Esophagus (tissue), 2 donors: Measurements from ENCODE around the gene SLC11A1. TPM values are rescaled to one million over a fixed set of nuclear protein-coding genes. Genes with fewer than 3 reads are reported as not detected.

Experiments used
- H3K27ac ChIP-seq, 2 donors: one replicate each; pipeline ENCODE4 v1.5.1; 2013; ENCODE audit warnings: low read depth in 2 of 2, mild to moderate bottlenecking in 2 of 2, inconsistent platforms in 1 of 2, low read length in 1 of 2, moderate library complexity in 1 of 2
- H3K27me3 ChIP-seq, 2 donors: one replicate each; pipeline ENCODE4 v1.6.1; 2013; ENCODE audit warnings: low read length in 2 of 2, control low read depth in 1 of 2, mild to moderate bottlenecking in 1 of 2; ENCODE audit not compliant: insufficient read depth in 2 of 2, control insufficient read depth in 1 of 2
- H3K36me3 ChIP-seq, 2 donors: one replicate each; pipeline ENCODE4 v1.6.1; 2013; ENCODE audit warnings: low read length in 1 of 2; ENCODE audit not compliant: control insufficient read depth in 2 of 2, insufficient read depth in 2 of 2
- H3K4me1 ChIP-seq, 2 donors: one replicate each; pipeline ENCODE4 v1.6.1; 2013; ENCODE audit warnings: low read length in 1 of 2; ENCODE audit not compliant: control insufficient read depth in 2 of 2, insufficient read depth in 2 of 2
- H3K4me3 ChIP-seq, 2 donors: one replicate each; pipeline ENCODE4 v1.5.1; 2013; ENCODE audit warnings: low read length in 2 of 2, mild to moderate bottlenecking in 2 of 2, low read depth in 1 of 2, moderate library complexity in 1 of 2
- H3K9me3 ChIP-seq, 2 donors: one replicate each; pipeline ENCODE4 v1.6.1; 2013; ENCODE audit warnings: mild to moderate bottlenecking in 2 of 2, low read depth in 1 of 2, low read length in 1 of 2, moderate library complexity in 1 of 2; ENCODE audit not compliant: control insufficient read depth in 2 of 2, insufficient read depth in 1 of 2
- WGBS, 2 donors: extraction: QIAGEN DNeasy Blood & Tissue Kit; methylation state at CpG; one replicate each; pipeline ENCODE4 v1.1.7; 2013; 5-methylcytosine and 5-hydroxymethylcytosine counted together
- polyA plus RNA-seq, 2 donors: library from polyadenylated mRNA; stranded (reverse); fragments of 200-250 nt; gene quantifications; one replicate each; pipeline ENCODE4 v1.2.3, GENCODE V29; 2013
- donor health status: healthy with polysubstance abuse.
- donor health status: Bipolar disorder and iron deficiency.

Gene SLC11A1
- polyA plus RNA-seq, 2 donors: 1.1 to 1.5 TPM

DNA sequence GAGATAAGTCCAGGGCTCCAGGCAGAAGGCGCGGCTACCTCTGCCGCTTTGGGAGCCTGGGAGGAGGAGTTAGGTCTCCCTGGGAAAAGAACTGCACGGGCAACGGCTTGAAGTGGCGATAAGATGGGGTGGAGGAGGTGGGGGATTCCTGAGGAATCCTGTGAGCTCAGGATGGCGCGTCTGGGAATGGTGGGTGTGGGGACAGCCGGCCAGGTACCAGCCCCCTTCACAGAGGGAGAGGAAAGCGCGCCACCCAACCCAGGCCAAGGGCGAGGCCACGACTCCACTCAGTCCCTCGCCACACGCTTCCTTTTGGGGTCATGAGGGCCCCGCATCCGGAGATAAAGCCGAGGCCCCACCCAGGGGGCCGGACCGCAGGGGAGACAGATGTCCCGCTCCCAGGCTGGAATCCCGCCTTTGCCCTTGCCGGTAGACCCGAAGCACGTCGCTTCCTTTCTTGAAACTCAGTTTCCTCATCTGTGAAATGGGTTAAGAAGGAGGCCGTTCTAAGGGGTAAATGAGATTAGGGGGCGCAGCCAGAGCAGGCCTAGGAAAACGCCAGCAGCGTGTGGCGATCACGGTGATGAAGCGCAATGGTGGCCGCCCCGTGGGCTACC is 15.9 kb downstream of the SLC11A1 start:
- no peaks in the 10 kb centered on the region for H3K9me3 ChIP-seq
- peak overlapping the region; percentile 57 to 88 for H3K4me3 ChIP-seq
- no peaks in the 10 kb centered on the region for H3K27me3 ChIP-seq
- peak overlapping the region; percentile 99 to 100 for H3K27ac ChIP-seq
- H3K4me1 ChIP-seq: peaks cover 0 to 25% of the 10 kb centered on the region in 2 donors
- 0 to 1% methylated on average over 32 to 35 of the region's 35 CpGs for WGBS, 2 donors
- H3K36me3 ChIP-seq: peaks cover 3 to 20% of the 10 kb centered on the region in 2 donors

DNA sequence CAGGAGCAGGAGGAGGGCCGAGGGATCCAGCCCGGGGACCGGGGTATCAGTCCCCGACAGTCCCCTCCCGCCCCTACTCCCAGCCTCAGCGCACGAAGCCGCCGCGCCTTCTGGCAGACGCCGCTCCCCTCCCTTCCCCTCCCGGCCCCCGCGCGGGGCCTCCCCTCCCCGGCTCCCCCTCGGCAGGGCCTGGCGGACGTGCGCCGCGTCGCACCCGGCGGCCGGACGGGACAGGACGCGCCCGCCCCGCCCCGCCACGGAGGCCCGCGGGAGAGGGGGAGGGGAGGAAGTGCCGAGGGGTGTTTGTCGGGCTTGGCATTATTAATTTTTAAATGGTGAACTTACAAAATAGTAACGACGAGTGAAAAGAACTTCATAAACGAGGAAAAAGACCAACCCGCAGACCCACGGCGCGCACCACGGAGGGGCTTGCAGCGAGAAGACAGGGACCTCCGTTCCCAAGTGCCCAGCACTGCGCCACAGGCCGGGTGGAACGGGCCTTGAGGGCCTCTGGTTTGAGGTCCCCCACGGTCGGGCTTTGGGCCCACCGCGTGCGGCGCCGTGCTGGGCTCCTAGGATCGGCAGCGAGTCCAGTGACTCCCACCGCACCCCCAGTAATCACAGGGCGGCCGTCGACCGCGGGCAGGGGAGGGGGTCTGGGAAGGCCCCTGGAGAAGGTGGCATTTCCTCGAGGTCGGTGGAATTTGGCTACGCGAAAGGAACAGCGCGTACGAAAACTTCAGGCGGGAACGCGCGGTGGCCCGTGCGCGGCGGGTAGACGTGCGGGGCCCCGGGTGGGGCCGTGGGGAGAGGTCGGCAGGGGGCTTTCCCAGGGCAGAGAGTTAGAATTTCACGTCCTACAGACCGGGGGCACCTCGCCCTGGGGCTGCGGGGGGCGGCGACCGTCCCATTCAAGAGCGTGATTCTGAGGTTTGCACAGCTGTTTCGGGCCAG is 16.6 kb downstream of the SLC11A1 start:
- H3K27ac ChIP-seq: peak overlapping the region; percentile 99 to 100
- H3K27me3 ChIP-seq: no peaks in the 10 kb centered on the region
- peaks cover 0 to 28% of the 10 kb centered on the region in 2 donors for H3K4me1 ChIP-seq
- peak overlapping the region; percentile 57 to 88 for H3K4me3 ChIP-seq
- peaks cover 5 to 25% of the 10 kb centered on the region in 2 donors for H3K36me3 ChIP-seq
- WGBS, 2 donors: 1% methylated on average over 72 to 95 of the region's 95 CpGs
- H3K9me3 ChIP-seq: no peaks in the 10 kb centered on the region

DNA sequence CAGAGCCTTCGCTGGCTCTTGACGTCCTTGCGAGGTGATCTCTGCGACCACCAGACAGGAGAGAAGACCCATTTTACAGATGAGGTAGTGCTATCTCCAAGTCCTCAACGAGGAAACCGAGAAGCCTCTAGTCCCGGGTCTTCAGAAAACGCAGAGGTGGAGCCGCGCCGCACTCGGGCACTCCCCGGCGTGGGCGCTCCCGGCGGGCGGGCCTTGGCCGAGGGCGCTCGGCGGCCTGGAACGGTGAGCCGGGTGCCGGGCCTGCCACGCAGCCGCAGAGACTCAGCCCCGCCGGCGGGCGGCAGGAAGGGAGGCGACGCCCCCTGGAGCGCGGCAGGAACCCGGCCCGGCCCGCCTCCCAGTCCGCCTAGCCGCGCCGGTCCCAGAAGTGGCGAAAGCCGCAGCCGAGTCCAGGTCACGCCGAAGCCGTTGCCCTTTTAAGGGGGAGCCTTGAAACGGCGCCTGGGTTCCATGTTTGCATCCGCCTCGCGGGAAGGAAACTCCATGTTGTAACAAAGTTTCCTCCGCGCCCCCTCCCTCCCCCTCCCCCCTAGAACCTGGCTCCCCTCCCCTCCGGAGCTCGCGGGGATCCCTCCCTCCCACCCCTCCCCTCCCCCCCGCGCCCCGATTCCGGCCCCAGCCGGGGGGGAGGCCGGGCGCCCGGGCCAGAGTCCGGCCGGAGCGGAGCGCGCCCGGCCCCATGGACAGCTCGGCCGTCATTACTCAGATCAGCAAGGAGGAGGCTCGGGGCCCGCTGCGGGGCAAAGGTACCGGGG is 17.5 kb downstream of the SLC11A1 start, which contains the start of gene CTDSP1:
Gene CTDSP1 (plus strand): TSS at position 478 of the 776 bp plus-strand sequence. CDS start 223 bp downstream, at position 701.
- H3K4me3 ChIP-seq: peak within 1 kb of the TSS; percentile 83 to 88
- peaks cover 0 to 23% of the 10 kb centered on the region in 2 donors for H3K4me1 ChIP-seq
- WGBS, 2 donors: 0% methylated on average over 55 to 76 of the region's 78 CpGs
- H3K27me3 ChIP-seq: no peaks in the 10 kb centered on the region
- no peaks in the 10 kb centered on the region for H3K9me3 ChIP-seq
- H3K36me3 ChIP-seq: peaks cover 9 to 31% of the 10 kb centered on the region in 2 donors
- peak within 1 kb of the TSS; percentile 99 to 100 for H3K27ac ChIP-seq

DNA sequence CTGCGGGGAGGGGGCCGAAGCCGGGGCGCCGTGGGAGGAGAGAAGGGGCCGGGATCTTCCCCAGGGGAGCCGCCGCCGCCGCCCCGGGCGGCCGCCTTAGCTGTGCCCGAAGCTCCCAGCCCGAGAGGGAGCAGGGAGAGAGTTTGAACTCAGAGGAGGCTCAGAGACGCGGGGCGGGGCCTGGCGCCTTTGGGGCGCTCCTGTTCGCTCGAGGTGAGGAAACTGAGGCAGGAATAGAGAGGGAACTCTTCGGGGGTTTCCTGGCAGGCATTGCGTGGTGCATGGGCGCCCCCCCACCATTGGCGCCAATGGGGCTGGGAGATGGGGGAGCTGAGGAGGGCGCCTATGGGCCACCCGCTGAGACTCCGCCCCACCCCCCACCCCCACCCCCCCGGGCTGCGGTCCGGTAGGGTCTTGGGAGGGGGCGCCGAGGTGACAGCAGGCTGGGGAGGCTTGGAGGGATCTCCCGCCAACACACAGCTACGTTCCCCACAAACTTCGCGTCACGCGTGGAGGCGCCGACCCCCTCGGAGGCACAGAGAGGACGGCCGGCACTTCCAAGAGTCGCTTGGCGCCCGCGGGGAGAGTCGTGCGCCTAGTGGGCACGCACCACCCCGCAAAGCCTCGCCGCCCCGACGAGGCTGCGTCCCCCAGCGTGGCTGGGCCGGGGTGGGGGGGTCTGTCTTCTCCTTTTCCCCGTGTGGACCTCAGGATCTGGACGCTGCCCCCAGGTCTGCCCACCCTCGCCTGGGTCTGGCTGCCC is 18.3 kb downstream of the SLC11A1 start:
- Histone ChIP-seq H3K27ac (peak overlapping the region; percentile 99 to 100), H3K4me1 (peaks cover 0 to 22% of the 10 kb centered on the region in 2 donors), H3K27me3 (no peaks in the 10 kb centered on the region), H3K4me3 (peak overlapping the region; percentile 83 to 88), H3K36me3 (peaks cover 9 to 35% of the 10 kb centered on the region in 2 donors), H3K9me3 (no peaks in the 10 kb centered on the region)
- 0 to 1% methylated on average over 61 to 62 of the region's 63 CpGs for WGBS, 2 donors

DNA sequence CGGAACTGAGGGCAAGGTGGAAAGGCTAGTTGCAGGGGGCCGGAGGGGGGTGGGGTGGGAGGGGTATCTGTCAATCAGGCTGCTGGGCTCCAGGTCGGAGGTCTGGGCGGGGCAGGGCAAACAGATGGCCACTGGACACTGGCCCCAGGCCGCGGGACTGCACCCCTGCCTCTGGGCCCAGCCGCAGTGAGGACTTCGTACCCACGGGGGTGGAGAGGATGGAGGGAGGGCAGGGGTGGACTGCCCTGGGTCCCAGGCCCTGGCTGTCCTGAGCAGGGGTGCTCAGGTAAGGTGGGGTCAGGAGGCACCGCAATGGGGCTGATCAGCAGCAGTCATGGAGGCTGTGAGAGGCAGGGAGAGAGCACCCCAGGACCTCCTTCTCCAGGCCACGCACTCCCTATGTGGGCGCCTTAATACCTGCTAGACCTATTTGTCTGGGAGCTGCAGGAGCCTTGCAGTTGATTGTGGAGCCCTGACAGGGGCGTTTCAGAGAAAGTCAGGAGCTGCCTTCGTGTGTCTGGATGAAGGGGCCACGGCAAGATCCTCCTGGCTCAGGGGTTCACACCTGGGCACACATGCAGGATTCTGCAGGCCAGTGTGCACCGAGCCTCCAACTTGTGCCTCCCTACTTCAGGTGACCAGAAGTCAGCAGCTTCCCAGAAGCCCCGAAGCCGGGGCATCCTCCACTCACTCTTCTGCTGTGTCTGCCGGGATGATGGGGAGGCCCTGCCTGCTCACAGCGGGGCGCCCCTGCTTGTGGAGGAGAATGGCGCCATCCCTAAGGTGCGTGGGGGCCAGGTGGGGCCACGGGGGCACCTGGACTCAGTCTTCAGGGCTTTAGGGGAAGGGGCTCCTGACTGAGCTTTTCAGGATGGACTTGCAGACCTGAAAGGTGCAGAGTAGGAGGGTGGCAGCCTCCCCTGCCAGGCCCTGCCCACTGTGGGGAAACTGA is 19.1 kb downstream of the SLC11A1 start:
- H3K4me3 ChIP-seq: peak overlapping the region; percentile 83 to 88
- no peaks in the 10 kb centered on the region for H3K27me3 ChIP-seq
- no peaks in the 10 kb centered on the region for H3K9me3 ChIP-seq
- H3K36me3 ChIP-seq: peaks cover 9 to 35% of the 10 kb centered on the region in 2 donors
- whole genome bisulfite sequencing, 2 donors: 16 to 18% methylated on average over 24 of the region's 24 CpGs
- H3K4me1 ChIP-seq: peaks cover 0 to 26% of the 10 kb centered on the region in 2 donors
- H3K27ac ChIP-seq: peak overlapping the region; percentile 99 to 100

DNA sequence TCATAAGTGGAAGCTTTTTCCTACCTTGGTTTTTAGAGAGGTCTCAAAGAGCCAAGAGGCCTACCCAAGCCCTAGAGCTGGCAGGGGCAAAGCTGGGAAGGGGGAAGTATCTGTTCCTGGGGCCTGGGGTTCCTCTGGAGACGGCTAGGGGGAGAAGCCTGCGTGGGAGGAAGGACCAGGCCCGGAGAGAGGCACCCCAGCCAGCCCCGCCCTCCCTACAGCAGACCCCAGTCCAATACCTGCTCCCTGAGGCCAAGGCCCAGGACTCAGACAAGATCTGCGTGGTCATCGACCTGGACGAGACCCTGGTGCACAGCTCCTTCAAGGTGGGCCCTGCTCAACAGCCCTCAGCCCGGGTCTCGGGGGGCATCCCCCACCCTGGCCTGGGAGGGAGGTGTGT is 19.8 kb downstream of the SLC11A1 start:
- Histone ChIP-seq H3K4me3 (peak overlapping the region; percentile 83 to 88), H3K27ac (peak overlapping the region; percentile 99 to 100), H3K4me1 (peaks cover 0 to 27% of the 10 kb centered on the region in 2 donors), H3K27me3 (no peaks in the 10 kb centered on the region), H3K9me3 (no peaks in the 10 kb centered on the region), H3K36me3 (peaks cover 9 to 35% of the 10 kb centered on the region in 2 donors)
- 47 to 59% methylated on average over 9 of the region's 9 CpGs for WGBS, 2 donors

DNA sequence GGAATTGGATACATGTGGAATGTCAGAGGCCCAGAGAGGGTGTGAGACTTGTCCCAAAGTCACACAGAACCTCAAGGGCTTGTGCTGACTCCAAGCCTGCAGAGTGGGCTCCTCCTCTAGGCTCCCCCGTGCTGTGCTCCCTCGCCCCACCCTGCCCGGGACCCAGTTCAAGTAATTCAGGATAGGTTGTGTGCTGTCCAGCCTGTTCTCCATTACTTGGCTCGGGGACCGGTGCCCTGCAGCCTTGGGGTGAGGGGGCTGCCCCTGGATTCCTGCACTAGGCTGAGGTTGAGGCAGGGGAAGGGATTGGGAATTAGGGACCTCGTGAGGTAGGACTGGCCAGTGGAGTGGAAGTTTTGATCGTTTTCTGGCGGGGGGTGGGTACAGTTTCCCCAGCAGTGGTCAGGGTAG is 20.4 kb downstream of the SLC11A1 start:
- Histone ChIP-seq H3K36me3 (peaks cover 9 to 35% of the 10 kb centered on the region in 2 donors), H3K27me3 (no peaks in the 10 kb centered on the region), H3K27ac (no peak overlapping the region), H3K4me1 (peaks cover 0 to 30% of the 10 kb centered on the region in 2 donors), H3K9me3 (no peaks in the 10 kb centered on the region), H3K4me3 (no peak overlapping the region)
- 48 to 55% methylated on average over 8 of the region's 8 CpGs for WGBS, 2 donors

DNA sequence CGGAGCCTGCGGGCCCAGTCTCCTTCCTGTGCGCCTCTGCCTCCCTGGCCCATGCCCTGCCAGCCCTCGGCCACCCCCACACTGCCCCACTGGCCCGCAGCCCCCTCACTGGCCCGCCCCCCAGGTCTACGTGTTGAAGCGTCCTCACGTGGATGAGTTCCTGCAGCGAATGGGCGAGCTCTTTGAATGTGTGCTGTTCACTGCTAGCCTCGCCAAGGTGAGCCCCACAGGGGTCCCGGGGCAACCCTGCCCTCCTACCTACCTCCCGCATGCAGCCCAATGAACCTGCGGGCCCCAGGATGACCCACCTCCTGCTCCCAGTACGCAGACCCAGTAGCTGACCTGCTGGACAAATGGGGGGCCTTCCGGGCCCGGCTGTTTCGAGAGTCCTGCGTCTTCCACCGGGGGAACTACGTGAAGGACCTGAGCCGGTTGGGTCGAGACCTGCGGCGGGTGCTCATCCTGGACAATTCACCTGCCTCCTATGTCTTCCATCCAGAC is 20.9 kb downstream of the SLC11A1 start:
- Histone ChIP-seq H3K36me3 (peaks cover 9 to 35% of the 10 kb centered on the region in 2 donors), H3K27ac (peak overlapping the region in 1 of 2 donors; percentile 43), H3K9me3 (no peaks in the 10 kb centered on the region), H3K4me3 (no peak overlapping the region), H3K4me1 (peaks cover 0 to 33% of the 10 kb centered on the region in 2 donors), H3K27me3 (no peaks in the 10 kb centered on the region)
- WGBS, 2 donors: 80 to 83% methylated on average over 26 of the region's 26 CpGs
